ENCODE data around the gene RBM4.

DNA sequence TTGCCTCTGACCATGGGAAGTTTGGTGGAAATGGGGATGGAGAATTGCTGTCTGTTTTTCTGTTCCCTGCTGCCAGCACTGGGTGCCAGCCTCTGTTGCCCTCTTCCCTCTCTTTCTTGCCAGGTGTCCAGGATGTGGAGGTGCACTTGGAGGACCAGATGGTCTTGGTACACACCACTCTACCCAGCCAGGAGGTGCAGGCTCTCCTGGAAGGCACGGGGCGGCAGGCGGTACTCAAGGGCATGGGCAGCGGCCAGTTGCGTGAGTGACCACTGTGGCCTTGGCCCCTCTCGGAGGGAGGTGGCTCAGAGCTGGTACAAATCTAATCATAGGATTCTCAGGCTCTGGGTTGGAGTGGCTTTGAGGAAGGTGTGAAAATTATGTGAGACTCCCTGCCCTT lies 39.5 kb upstream of the RBM4 start:
- TF ChIP-seq, protein P1, sequence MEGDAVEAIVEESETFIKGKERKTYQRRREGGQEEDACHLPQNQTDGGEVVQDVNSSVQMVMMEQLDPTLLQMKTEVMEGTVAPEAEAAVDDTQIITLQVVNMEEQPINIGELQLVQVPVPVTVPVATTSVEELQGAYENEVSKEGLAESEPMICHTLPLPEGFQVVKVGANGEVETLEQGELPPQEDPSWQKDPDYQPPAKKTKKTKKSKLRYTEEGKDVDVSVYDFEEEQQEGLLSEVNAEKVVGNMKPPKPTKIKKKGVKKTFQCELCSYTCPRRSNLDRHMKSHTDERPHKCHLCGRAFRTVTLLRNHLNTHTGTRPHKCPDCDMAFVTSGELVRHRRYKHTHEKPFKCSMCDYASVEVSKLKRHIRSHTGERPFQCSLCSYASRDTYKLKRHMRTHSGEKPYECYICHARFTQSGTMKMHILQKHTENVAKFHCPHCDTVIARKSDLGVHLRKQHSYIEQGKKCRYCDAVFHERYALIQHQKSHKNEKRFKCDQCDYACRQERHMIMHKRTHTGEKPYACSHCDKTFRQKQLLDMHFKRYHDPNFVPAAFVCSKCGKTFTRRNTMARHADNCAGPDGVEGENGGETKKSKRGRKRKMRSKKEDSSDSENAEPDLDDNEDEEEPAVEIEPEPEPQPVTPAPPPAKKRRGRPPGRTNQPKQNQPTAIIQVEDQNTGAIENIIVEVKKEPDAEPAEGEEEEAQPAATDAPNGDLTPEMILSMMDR (IDR thresholded peaks at IDR 0.05; ENCODE audit: low read depth, low read length, missing input control) = no peak
- no peak for TF ChIP-seq TAF1 (conservative IDR thresholded peaks at IDR 0.05)
- no peak for TF ChIP-seq EGR1 (IDR thresholded peaks at IDR 0.05; ENCODE audit: low read depth in 2 of 2)
- TF ChIP-seq RXRA (IDR thresholded peaks at IDR 0.05) = no peak
- TF ChIP-seq RAD21 (IDR thresholded peaks at IDR 0.05) = no peak
- no peak for TF ChIP-seq NR2F2 (IDR thresholded peaks at IDR 0.05)
- TF ChIP-seq MAX (IDR thresholded peaks at IDR 0.05) = no peak
- no peak for TF ChIP-seq YY1 (IDR thresholded peaks at IDR 0.05)
- no peak for TF ChIP-seq SP1 (IDR thresholded peaks at IDR 0.05)
- no peak for TF ChIP-seq JUND (IDR thresholded peaks at IDR 0.05)
- TF ChIP-seq HNF4A (conservative IDR thresholded peaks at IDR 0.05) = no peak
- TF ChIP-seq GABPA (IDR thresholded peaks at IDR 0.05 in 1 of 2, conservative IDR thresholded peaks at IDR 0.05 in 1 of 2) = no peak
- TF ChIP-seq HNF4G (IDR thresholded peaks at IDR 0.05) = no peak
- no peak for TF ChIP-seq FOXA1 (IDR thresholded peaks at IDR 0.05)

Measured in liver (tissue), 3 donors.